Stomach (tissue), 4 donors: ENCODE data around the gene ATP11A.

Source experiments
- CTCF ChIP-seq, 7 experiments: fragments of 450-650 bp in 4 of 7; fragments of 200-600 bp in 3 of 7; sonication (generic) in 3 of 7; IDR thresholded peaks; one replicate each; pipeline ENCODE4 v1.5.1; 2016 to 2019; ENCODE audit warnings: antibody characterized with exemption in 7 of 7, control low read depth in 2 of 7, mild to moderate bottlenecking in 1 of 7
- EP300 ChIP-seq: sonication (generic); formaldehyde crosslinking; IDR thresholded peaks from one replicate; pipeline ENCODE4 v1.6.1; 2017; ENCODE audit warnings: antibody characterized with exemption
- POLR2A ChIP-seq, 4 donors: fragments of 450-650 bp; IDR thresholded peaks; one replicate each; pipeline ENCODE4 v1.6.1; 2016; ENCODE audit warnings: antibody characterized with exemption in 4 of 4, control low read depth in 2 of 4, mild to moderate bottlenecking in 1 of 4, moderate library complexity in 1 of 4
- POLR2AphosphoS5 ChIP-seq, 3 donors: sonication (generic); formaldehyde crosslinking; IDR thresholded peaks; one replicate each; pipeline ENCODE4 v1.6.1; 2016; ENCODE audit warnings: antibody characterized with exemption in 3 of 3

- TF ChIP-seq CTCF (IDR thresholded peaks at IDR 0.05) (no peak), POLR2A (IDR thresholded peaks at IDR 0.05) (no peak), POLR2AphosphoS5 (IDR thresholded peaks at IDR 0.05) (no peak), EP300 (no peak)
Observed at GRCh38 chr13:112675366-112675756, 14.5 kb upstream of the ATP11A start.
